Iris pigment epithelial cell (primary cell): ENCODE results near the gene VSTM5.
A peak's percentile ranks its signal among the peaks of the same experiment; 100 is the strongest.

Experiments used
- DNase-seq: peaks from one replicate; pipeline ENCODE4 v3.0.0-alpha.2; 2011; ENCODE audit warnings: low read depth

Gene VSTM5

GRCh38 chr11:93842461-93842860 lies 8.0 kb downstream of the VSTM5 start:
- peak; percentile 71 for DNase-seq

- no peak for DNase-seq
Observed at GRCh38 chr11:93842034-93842433, 8.4 kb downstream of the VSTM5 start.

GRCh38 chr11:93841446-93841845 lies 9.0 kb downstream of the VSTM5 start:
- no peak for DNase-seq

GRCh38 chr11:93840981-93841380 lies 9.4 kb downstream of the VSTM5 start:
- no peak for DNase-seq

- DNase-seq: no peak
Observed at GRCh38 chr11:93840180-93840579, 10.2 kb downstream of the VSTM5 start.

GRCh38 chr11:93838967-93839366 lies 11.5 kb downstream of the VSTM5 start:
- DNase-seq: no peak

- DNase-seq: no peak
Observed at GRCh38 chr11:93832780-93833179, 17.6 kb downstream of the VSTM5 start.

GRCh38 chr11:93831343-93832127 lies 18.9 kb downstream of the VSTM5 start:
- DNase-seq: no peak

GRCh38 chr11:93829598-93829997 lies 20.8 kb downstream of the VSTM5 start:
- DNase-seq: no peak

GRCh38 chr11:93827363-93827762 lies 23.1 kb downstream of the VSTM5 start:
- no peak for DNase-seq

GRCh38 chr11:93823210-93823609 lies 27.2 kb downstream of the VSTM5 start:
- DNase-seq: no peak

GRCh38 chr11:93822359-93822758 lies 28.1 kb downstream of the VSTM5 start:
- DNase-seq: no peak

- DNase-seq: no peak
Observed at GRCh38 chr11:93821617-93822016, 28.8 kb downstream of the VSTM5 start.

- no peak for DNase-seq
Observed at GRCh38 chr11:93820847-93821246, 29.6 kb downstream of the VSTM5 start.

- DNase-seq: no peak
Observed at GRCh38 chr11:93819966-93820695, 30.3 kb downstream of the VSTM5 start.

- DNase-seq: no peak
Observed at GRCh38 chr11:93817426-93818348, 32.7 kb downstream of the VSTM5 start.

- DNase-seq: no peak
Observed at GRCh38 chr11:93814966-93815633, 35.3 kb downstream of the VSTM5 start.

- no peak for DNase-seq
Observed at GRCh38 chr11:93813974-93814373, 36.4 kb downstream of the VSTM5 start.

GRCh38 chr11:93807980-93808379 lies 42.4 kb downstream of the VSTM5 start:
- no peak for DNase-seq

- DNase-seq: no peak
Observed at GRCh38 chr11:93804879-93805278, 45.5 kb downstream of the VSTM5 start.

- no peak for DNase-seq
Observed at GRCh38 chr11:93801366-93801765, 49.1 kb downstream of the VSTM5 start.
